ENCODE data around the gene CROCC2.

DNA sequence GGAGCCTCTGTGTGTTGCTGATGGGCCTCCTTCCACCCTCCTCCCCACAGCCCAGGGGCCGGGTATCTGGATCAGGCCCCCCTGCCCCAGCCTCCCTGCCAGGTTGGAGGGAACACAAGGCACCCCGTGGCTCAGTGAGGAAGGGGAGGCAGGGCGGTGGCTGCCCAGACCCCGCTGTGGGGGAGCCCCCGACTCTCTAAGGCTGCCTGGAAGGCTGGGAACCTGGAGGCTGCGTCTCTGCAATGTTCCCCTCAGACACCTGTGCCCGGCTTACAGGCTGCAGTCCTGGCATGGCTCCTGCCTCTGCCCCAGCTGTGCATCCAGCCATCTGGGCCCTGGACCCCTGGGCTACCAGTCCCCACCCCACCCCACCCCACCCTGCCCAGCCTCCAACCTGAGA is 9.7 kb upstream of the CROCC2 start:
- TF ChIP-seq, protein P1, sequence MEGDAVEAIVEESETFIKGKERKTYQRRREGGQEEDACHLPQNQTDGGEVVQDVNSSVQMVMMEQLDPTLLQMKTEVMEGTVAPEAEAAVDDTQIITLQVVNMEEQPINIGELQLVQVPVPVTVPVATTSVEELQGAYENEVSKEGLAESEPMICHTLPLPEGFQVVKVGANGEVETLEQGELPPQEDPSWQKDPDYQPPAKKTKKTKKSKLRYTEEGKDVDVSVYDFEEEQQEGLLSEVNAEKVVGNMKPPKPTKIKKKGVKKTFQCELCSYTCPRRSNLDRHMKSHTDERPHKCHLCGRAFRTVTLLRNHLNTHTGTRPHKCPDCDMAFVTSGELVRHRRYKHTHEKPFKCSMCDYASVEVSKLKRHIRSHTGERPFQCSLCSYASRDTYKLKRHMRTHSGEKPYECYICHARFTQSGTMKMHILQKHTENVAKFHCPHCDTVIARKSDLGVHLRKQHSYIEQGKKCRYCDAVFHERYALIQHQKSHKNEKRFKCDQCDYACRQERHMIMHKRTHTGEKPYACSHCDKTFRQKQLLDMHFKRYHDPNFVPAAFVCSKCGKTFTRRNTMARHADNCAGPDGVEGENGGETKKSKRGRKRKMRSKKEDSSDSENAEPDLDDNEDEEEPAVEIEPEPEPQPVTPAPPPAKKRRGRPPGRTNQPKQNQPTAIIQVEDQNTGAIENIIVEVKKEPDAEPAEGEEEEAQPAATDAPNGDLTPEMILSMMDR (CRISPR knock-in tag; IDR thresholded peaks at IDR 0.05) = no peak
- TF ChIP-seq, protein P2, sequence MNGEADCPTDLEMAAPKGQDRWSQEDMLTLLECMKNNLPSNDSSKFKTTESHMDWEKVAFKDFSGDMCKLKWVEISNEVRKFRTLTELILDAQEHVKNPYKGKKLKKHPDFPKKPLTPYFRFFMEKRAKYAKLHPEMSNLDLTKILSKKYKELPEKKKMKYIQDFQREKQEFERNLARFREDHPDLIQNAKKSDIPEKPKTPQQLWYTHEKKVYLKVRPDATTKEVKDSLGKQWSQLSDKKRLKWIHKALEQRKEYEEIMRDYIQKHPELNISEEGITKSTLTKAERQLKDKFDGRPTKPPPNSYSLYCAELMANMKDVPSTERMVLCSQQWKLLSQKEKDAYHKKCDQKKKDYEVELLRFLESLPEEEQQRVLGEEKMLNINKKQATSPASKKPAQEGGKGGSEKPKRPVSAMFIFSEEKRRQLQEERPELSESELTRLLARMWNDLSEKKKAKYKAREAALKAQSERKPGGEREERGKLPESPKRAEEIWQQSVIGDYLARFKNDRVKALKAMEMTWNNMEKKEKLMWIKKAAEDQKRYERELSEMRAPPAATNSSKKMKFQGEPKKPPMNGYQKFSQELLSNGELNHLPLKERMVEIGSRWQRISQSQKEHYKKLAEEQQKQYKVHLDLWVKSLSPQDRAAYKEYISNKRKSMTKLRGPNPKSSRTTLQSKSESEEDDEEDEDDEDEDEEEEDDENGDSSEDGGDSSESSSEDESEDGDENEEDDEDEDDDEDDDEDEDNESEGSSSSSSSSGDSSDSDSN (CRISPR knock-in tag; IDR thresholded peaks at IDR 0.05) = no peak
- TF ChIP-seq, protein P3, sequence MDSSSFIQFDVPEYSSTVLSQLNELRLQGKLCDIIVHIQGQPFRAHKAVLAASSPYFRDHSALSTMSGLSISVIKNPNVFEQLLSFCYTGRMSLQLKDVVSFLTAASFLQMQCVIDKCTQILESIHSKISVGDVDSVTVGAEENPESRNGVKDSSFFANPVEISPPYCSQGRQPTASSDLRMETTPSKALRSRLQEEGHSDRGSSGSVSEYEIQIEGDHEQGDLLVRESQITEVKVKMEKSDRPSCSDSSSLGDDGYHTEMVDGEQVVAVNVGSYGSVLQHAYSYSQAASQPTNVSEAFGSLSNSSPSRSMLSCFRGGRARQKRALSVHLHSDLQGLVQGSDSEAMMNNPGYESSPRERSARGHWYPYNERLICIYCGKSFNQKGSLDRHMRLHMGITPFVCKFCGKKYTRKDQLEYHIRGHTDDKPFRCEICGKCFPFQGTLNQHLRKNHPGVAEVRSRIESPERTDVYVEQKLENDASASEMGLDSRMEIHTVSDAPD (CRISPR knock-in tag; IDR thresholded peaks at IDR 0.05) = no peak
- TF ChIP-seq, protein P4, sequence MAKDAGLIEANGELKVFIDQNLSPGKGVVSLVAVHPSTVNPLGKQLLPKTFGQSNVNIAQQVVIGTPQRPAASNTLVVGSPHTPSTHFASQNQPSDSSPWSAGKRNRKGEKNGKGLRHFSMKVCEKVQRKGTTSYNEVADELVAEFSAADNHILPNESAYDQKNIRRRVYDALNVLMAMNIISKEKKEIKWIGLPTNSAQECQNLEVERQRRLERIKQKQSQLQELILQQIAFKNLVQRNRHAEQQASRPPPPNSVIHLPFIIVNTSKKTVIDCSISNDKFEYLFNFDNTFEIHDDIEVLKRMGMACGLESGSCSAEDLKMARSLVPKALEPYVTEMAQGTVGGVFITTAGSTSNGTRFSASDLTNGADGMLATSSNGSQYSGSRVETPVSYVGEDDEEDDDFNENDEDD (CRISPR knock-in tag; IDR thresholded peaks at IDR 0.05; ENCODE audit: borderline replicate concordance) = no peak
- TF ChIP-seq, protein P5, sequence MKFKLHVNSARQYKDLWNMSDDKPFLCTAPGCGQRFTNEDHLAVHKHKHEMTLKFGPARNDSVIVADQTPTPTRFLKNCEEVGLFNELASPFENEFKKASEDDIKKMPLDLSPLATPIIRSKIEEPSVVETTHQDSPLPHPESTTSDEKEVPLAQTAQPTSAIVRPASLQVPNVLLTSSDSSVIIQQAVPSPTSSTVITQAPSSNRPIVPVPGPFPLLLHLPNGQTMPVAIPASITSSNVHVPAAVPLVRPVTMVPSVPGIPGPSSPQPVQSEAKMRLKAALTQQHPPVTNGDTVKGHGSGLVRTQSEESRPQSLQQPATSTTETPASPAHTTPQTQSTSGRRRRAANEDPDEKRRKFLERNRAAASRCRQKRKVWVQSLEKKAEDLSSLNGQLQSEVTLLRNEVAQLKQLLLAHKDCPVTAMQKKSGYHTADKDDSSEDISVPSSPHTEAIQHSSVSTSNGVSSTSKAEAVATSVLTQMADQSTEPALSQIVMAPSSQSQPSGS (CRISPR knock-in tag; IDR thresholded peaks at IDR 0.05) = no peak
- TF ChIP-seq POLR2AphosphoS5 (IDR thresholded peaks at IDR 0.05; ENCODE audit: low read depth, low read length) (no peak), CBFB (CRISPR knock-in tag; IDR thresholded peaks at IDR 0.05) (no peak), TEAD2 (CRISPR knock-in tag; IDR thresholded peaks at IDR 0.05) (no peak), KLF9 (CRISPR knock-in tag; IDR thresholded peaks at IDR 0.05; ENCODE audit: low read depth) (no peak), ZFP82 (CRISPR knock-in tag; IDR thresholded peaks at IDR 0.05; ENCODE audit: borderline replicate concordance) (no peak), ZNF777 (CRISPR knock-in tag; IDR thresholded peaks at IDR 0.05) (no peak), POLR2A (IDR thresholded peaks at IDR 0.05; ENCODE audit: insufficient read depth in 1 of 2, low read depth in 2 of 2, low read length in 2 of 2) (no peak), TBL1XR1 (IDR thresholded peaks at IDR 0.05; ENCODE audit: borderline replicate concordance, low read length, partially characterized antibody) (no peak)

All from HepG2 (cell line).